Smooth muscle cell (in vitro differentiated cells): ENCODE results near the gene TRO. TPM values are rescaled to one million over a fixed set of nuclear protein-coding genes. Genes with fewer than 3 reads are reported as not detected.
A peak's percentile ranks its signal among the peaks of the same experiment; 100 is the strongest.

ENCODE experiments used
- DNase-seq: peaks from one replicate; lab custom pipeline; 2025; ENCODE audit not compliant: unreplicated experiment; lab: John Stamatoyannopoulos, UW
- H2AFZ ChIP-seq: fragments of 200-600 bp; sonication (generic); 2 replicates; pipeline ENCODE4 v1.6.0; 2016; ENCODE audit warnings: antibody characterized with exemption, low read depth, mild to moderate bottlenecking
- H3F3A ChIP-seq: fragments of 200-600 bp; sonication (generic); 2 replicates; pipeline ENCODE4 v1.6.0; 2017; ENCODE audit warnings: antibody characterized with exemption, low read depth
- H3K27ac ChIP-seq: fragments of 200-600 bp; sonication (generic); 2 replicates; pipeline ENCODE4 v1.5.1; 2016; ENCODE audit warnings: low read depth, mild to moderate bottlenecking
- H3K27me3 ChIP-seq: fragments of 200-600 bp; sonication (generic); 2 replicates; pipeline ENCODE4 v1.6.1; 2016; ENCODE audit warnings: low read depth, mild to moderate bottlenecking
- H3K36me3 ChIP-seq: fragments of 200-600 bp; sonication (generic); 2 replicates; pipeline ENCODE4 v1.5.1; 2016; ENCODE audit warnings: low read depth
- H3K4me1 ChIP-seq: fragments of 200-600 bp; sonication (generic); 2 replicates; pipeline ENCODE4 v1.5.1; 2016; ENCODE audit warnings: low read depth
- H3K4me2 ChIP-seq: fragments of 200-600 bp; sonication (generic); 2 replicates; pipeline ENCODE4 v1.6.0; 2016; ENCODE audit warnings: mild to moderate bottlenecking
- H3K4me3 ChIP-seq: fragments of 200-600 bp; sonication (generic); 2 replicates; pipeline ENCODE4 v1.5.1; 2016; ENCODE audit warnings: mild to moderate bottlenecking
- H3K79me2 ChIP-seq: fragments of 200-600 bp; sonication (generic); 2 replicates; pipeline ENCODE4 v1.6.0; 2016; ENCODE audit warnings: low read depth, mild to moderate bottlenecking
- H3K9ac ChIP-seq: fragments of 200-600 bp; sonication (generic); 2 replicates; pipeline ENCODE4 v1.6.0; 2016; ENCODE audit warnings: low read depth
- H3K9me3 ChIP-seq: fragments of 200-600 bp; sonication (generic); replicated peaks from 2 replicates; pipeline ENCODE4 v1.5.1; 2016; ENCODE audit warnings: low read depth
- H4K20me1 ChIP-seq: fragments of 200-600 bp; sonication (generic); 2 replicates; pipeline ENCODE4 v1.6.0; 2016; ENCODE audit warnings: low read depth
- CTCF ChIP-seq: fragments of 200-600 bp; sonication (generic); IDR thresholded peaks from 2 replicates; pipeline ENCODE4 v1.5.1; 2017; ENCODE audit warnings: borderline replicate concordance, mild to moderate bottlenecking, antibody characterized with exemption; ENCODE audit not compliant: insufficient read depth, poor library complexity, severe bottlenecking
- WGBS: methylation state at CpG from one replicate; pipeline ENCODE4 v1.1.7; 2016; ENCODE audit warnings: low lambda C conversion rate; 5-methylcytosine and 5-hydroxymethylcytosine counted together
- polyA plus RNA-seq: library from polyadenylated mRNA; unstranded; fragments of >200 nt; fragmentation: Nextera tagmentation; extraction: Ambion mirVana; gene quantifications from 2 replicates; pipeline ENCODE4 v1.2.1, GENCODE V29; 2016
- total RNA-seq: library from RNA; depleted of rRNA; stranded (reverse); fragments of >200 nt; gene quantifications from 2 replicates; pipeline ENCODE4 v1.2.3, GENCODE V29; 2014

The TRO gene
- total and polyA plus RNA-seq, 2 experiments from 2014 or later = 60.0 to 98.6 TPM

- no peak for DNase-seq
- Histone ChIP-seq H3K4me2 (no peak overlapping the region), H4K20me1 (no peaks in the 10 kb centered on the region), H3K4me3 (no peak overlapping the region), H3F3A (no peaks in the 10 kb centered on the region), H2AFZ (no peak overlapping the region), H3K9ac (no peak overlapping the region), H3K4me1 (no peaks in the 10 kb centered on the region), H3K27ac (no peak overlapping the region), H3K27me3 (no peaks in the 10 kb centered on the region), H3K9me3 (no peaks in the 10 kb centered on the region), H3K36me3 (no peaks in the 10 kb centered on the region), H3K79me2 (no peaks in the 10 kb centered on the region)
- WGBS = 64% methylated on average over 1 of the region's 1 CpG
- no peak for TF ChIP-seq CTCF
Measured at GRCh38 chrX:54894159-54894558, 26.5 kb upstream of the TRO start.

GRCh38 chrX:54909941-54910340 lies 10.7 kb upstream of the TRO start:
- Histone ChIP-seq H2AFZ (no peak overlapping the region), H3F3A (no peaks in the 10 kb centered on the region), H3K9ac (no peak overlapping the region), H3K9me3 (no peaks in the 10 kb centered on the region), H3K79me2 (no peaks in the 10 kb centered on the region), H3K4me2 (no peak overlapping the region), H3K4me3 (no peak overlapping the region), H3K36me3 (peaks cover 3% of the 10 kb centered on the region), H3K27me3 (no peaks in the 10 kb centered on the region), H3K27ac (no peak overlapping the region), H4K20me1 (no peaks in the 10 kb centered on the region), H3K4me1 (no peaks in the 10 kb centered on the region)
- DNase-seq = no peak
- no peak for TF ChIP-seq CTCF

- no peaks in the 10 kb centered on the region for H3K4me1 ChIP-seq
- H3K27me3 ChIP-seq = no peaks in the 10 kb centered on the region
- WGBS = 41% methylated on average over 6 of the region's 29 CpGs
- TF ChIP-seq CTCF = no peak
- H3K9me3 ChIP-seq = no peaks in the 10 kb centered on the region
- peak overlapping the region; percentile 43 for H3K9ac ChIP-seq
- peaks cover 12% of the 10 kb centered on the region for H4K20me1 ChIP-seq
- H3K4me2 ChIP-seq = peak overlapping the region; percentile 84
- no peak overlapping the region for H3K27ac ChIP-seq
- peak overlapping the region; percentile 77 for H2AFZ ChIP-seq
- DNase-seq = peak; percentile 11
- no peaks in the 10 kb centered on the region for H3K79me2 ChIP-seq
- H3K4me3 ChIP-seq = peak overlapping the region; percentile 69
- H3K36me3 ChIP-seq = no peaks in the 10 kb centered on the region
- no peaks in the 10 kb centered on the region for H3F3A ChIP-seq
Measured at GRCh38 chrX:54921427-54922021, 900 bp downstream of the TRO start.

GRCh38 chrX:54922547-54922946 lies 1.9 kb downstream of the TRO start:
- H3K79me2 ChIP-seq = no peaks in the 10 kb centered on the region
- no peak for TF ChIP-seq CTCF

More at GRCh38 chrX:54922547-54922946, 1.9 kb downstream of the TRO start:
- no peak for DNase-seq
- Histone ChIP-seq H3F3A (no peaks in the 10 kb centered on the region), H3K4me3 (no peak overlapping the region), H3K36me3 (no peaks in the 10 kb centered on the region), H3K9ac (no peak overlapping the region), H3K4me1 (no peaks in the 10 kb centered on the region), H2AFZ (no peak overlapping the region), H3K27me3 (no peaks in the 10 kb centered on the region), H3K9me3 (no peaks in the 10 kb centered on the region), H3K27ac (no peak overlapping the region), H3K4me2 (no peak overlapping the region), H4K20me1 (peaks cover 12% of the 10 kb centered on the region)
- 72% methylated on average over 3 of the region's 3 CpGs for WGBS
